SK-N-SH (cell line): ENCODE measurements around the gene SKA1. TPM values are rescaled to one million over a fixed set of nuclear protein-coding genes. Genes with fewer than 3 reads are reported as not detected.

Experiments used
- CTCF ChIA-PET: fragments of 300-600, 350-600 bp; formaldehyde crosslinking; extraction: SDS; loops from one replicate; lab custom pipeline; 2021; lab: Yijun Ruan, JAX
- POLR2A ChIA-PET: fragments of 350-600 bp; sonication (Branson Sonifier 250); formaldehyde crosslinking; extraction: SDS; loops from one replicate; lab custom pipeline; 2020; ENCODE audit warnings: antibody characterized with exemption, inconsistent platforms; lab: Yijun Ruan, JAX
- DNase-seq: peaks from one replicate; pipeline ENCODE4 v3.0.0; 2012
- H2AFZ ChIP-seq: fragments of 200-600 bp; sonication (generic); 2 replicates; pipeline ENCODE4 v1.8.1; 2016; ENCODE audit warnings: antibody characterized with exemption, mild to moderate bottlenecking, low read depth
- H3F3A ChIP-seq: fragments of 200-600 bp; sonication (generic); replicated peaks from 2 replicates; pipeline ENCODE3; 2016; ENCODE audit warnings: antibody characterized with exemption, mild to moderate bottlenecking; ENCODE audit not compliant: insufficient read depth
- H3K27ac ChIP-seq, 2 experiments: fragments of 200-500 bp in 1 of 2; fragments of 200-600 bp in 1 of 2; sonication (Bioruptor generic) in 1 of 2; sonication (generic), shearing (Covaris generic) in 1 of 2; 2 replicates each; pipeline versions ENCODE4 v1.5.1 to v1.6.1; 2014 to 2016; ENCODE audit warnings: low read depth in 2 of 2, inconsistent platforms in 1 of 2, low read length in 1 of 2, mild to moderate bottlenecking in 1 of 2, mixed read lengths in 1 of 2
- H3K27me3 ChIP-seq: fragments of 200-600 bp; sonication (generic), shearing (Covaris generic); 2 replicates; pipeline ENCODE4 v1.6.1; 2016; ENCODE audit warnings: mixed run types; ENCODE audit not compliant: insufficient read depth
- H3K36me3 ChIP-seq, 2 experiments: fragments of 200-500 bp in 1 of 2; fragments of 200-600 bp in 1 of 2; sonication (Bioruptor generic) in 1 of 2; sonication (generic) in 1 of 2; replicated peaks in 1 of 2; 2 replicates each; pipeline versions ENCODE3 to v1.5.1; 2014 to 2016; ENCODE audit warnings: low read length in 1 of 2, mild to moderate bottlenecking in 1 of 2; ENCODE audit not compliant: insufficient read depth in 2 of 2, control insufficient read depth in 1 of 2
- H3K4me1 ChIP-seq, 2 experiments: fragments of 200-500 bp in 1 of 2; fragments of 200-600 bp in 1 of 2; sonication (Bioruptor generic) in 1 of 2; sonication (generic), shearing (Covaris generic) in 1 of 2; 2 replicates each; pipeline versions ENCODE4 v1.5.1 to v1.6.1; 2014 to 2016; ENCODE audit warnings: low read depth in 1 of 2, low read length in 1 of 2, mixed run types in 1 of 2; ENCODE audit not compliant: insufficient read depth in 2 of 2, control insufficient read depth in 1 of 2
- H3K4me2 ChIP-seq: fragments of 200-600 bp; sonication (generic), shearing (Covaris generic); 2 replicates; pipeline ENCODE4 v1.6.1; 2017; ENCODE audit warnings: mixed run types
- H3K4me3 ChIP-seq, 2 experiments: fragments of 200-500 bp in 1 of 2; fragments of 200-600 bp in 1 of 2; sonication (Bioruptor generic) in 1 of 2; sonication (generic), shearing (Covaris generic) in 1 of 2; 2 replicates each; pipeline versions ENCODE4 v1.5.1 to v1.8.1; 2014 to 2016; ENCODE audit warnings: low read depth in 2 of 2, inconsistent platforms in 1 of 2, low read length in 1 of 2, mild to moderate bottlenecking in 1 of 2, mixed read lengths in 1 of 2, moderate library complexity in 1 of 2
- H3K79me2 ChIP-seq: fragments of 200-600 bp; sonication (generic); 2 replicates; pipeline ENCODE4 v1.8.1; 2017; ENCODE audit warnings: mild to moderate bottlenecking; ENCODE audit not compliant: insufficient read depth
- H3K9ac ChIP-seq: fragments of 200-600 bp; sonication (generic); 2 replicates; pipeline ENCODE4 v1.6.1; 2017; ENCODE audit warnings: mixed run types
- H3K9me2 ChIP-seq: fragments of 200-600 bp; sonication (generic); 2 replicates; pipeline ENCODE4 v1.6.1; 2017; ENCODE audit warnings: mixed run types
- H3K9me3 ChIP-seq: fragments of 200-600 bp; sonication (generic); 2 replicates; pipeline ENCODE4 v1.6.1; 2017; ENCODE audit warnings: mixed run types, mild to moderate bottlenecking, moderate library complexity
- H4K20me1 ChIP-seq: fragments of 200-600 bp; sonication (generic); 2 replicates; pipeline ENCODE4 v1.6.1; 2017; ENCODE audit warnings: mild to moderate bottlenecking, mixed run types; ENCODE audit not compliant: insufficient read depth
- FOSL2 ChIP-seq: IDR thresholded peaks from 2 replicates; pipeline ENCODE4 v1.4.0; 2012; ENCODE audit warnings: low read depth, mild to moderate bottlenecking, moderate library complexity, borderline replicate concordance
- GABPA ChIP-seq: IDR thresholded peaks from 2 replicates; pipeline ENCODE4 v1.4.0; 2012; ENCODE audit warnings: low read depth, mild to moderate bottlenecking
- MAX ChIP-seq: IDR thresholded peaks from 2 replicates; pipeline ENCODE4 v1.4.0; 2012; ENCODE audit warnings: low read depth
- MXI1 ChIP-seq: IDR thresholded peaks from 2 replicates; pipeline ENCODE4 v1.6.1; 2012; ENCODE audit warnings: mild to moderate bottlenecking, low read depth, low read length, improper control_type of control experiment
- POLR2AphosphoS5 ChIP-seq: IDR thresholded peaks from 2 replicates; pipeline ENCODE4 v1.6.1; 2012; ENCODE audit warnings: low read depth, low read length
- RAD21 ChIP-seq: IDR thresholded peaks from 2 replicates; pipeline ENCODE4 v1.6.1; 2012; ENCODE audit warnings: mild to moderate bottlenecking, low read length
- RCOR1 ChIP-seq: fragments of 150-350 bp; IDR thresholded peaks from 2 replicates; pipeline ENCODE4 v1.6.1; 2017; ENCODE audit warnings: antibody characterized with exemption, low read length
- REST ChIP-seq: IDR thresholded peaks from 2 replicates; pipeline ENCODE4 v1.6.1; 2012; ENCODE audit warnings: mild to moderate bottlenecking, low read depth, low read length, moderate library complexity
- RFX5 ChIP-seq: IDR thresholded peaks from 2 replicates; pipeline ENCODE4 v1.6.1; 2012; ENCODE audit warnings: mild to moderate bottlenecking, improper control_type of control experiment, low read length
- RXRA ChIP-seq: IDR thresholded peaks from 2 replicates; pipeline ENCODE4 v1.4.0; 2012; ENCODE audit warnings: low read depth, mild to moderate bottlenecking, borderline replicate concordance
- SMC3 ChIP-seq: IDR thresholded peaks from 2 replicates; pipeline ENCODE4 v1.6.1; 2012; ENCODE audit warnings: low read depth, low read length, improper control_type of control experiment
- TCF12 ChIP-seq: IDR thresholded peaks from 2 replicates; pipeline ENCODE4 v1.4.0; 2012
- TEAD4 ChIP-seq: IDR thresholded peaks from 2 replicates; pipeline ENCODE4 v1.4.0; 2012; ENCODE audit warnings: mild to moderate bottlenecking, borderline replicate concordance; ENCODE audit not compliant: insufficient read depth
- USF1 ChIP-seq: IDR thresholded peaks from 2 replicates; pipeline ENCODE4 v1.4.0; 2012; ENCODE audit warnings: low read depth, borderline replicate concordance
- WGBS: methylation state at CpG from one replicate; pipeline ENCODE4 v1.1.6; 2017; ENCODE audit warnings: low lambda C conversion rate; 5-methylcytosine and 5-hydroxymethylcytosine counted together
- polyA plus RNA-seq, 3 experiments: library from polyadenylated mRNA; depleted of rRNA; stranded (reverse); fragments of >200 nt; gene quantifications; 2 replicates each; pipeline ENCODE4 v1.2.3, GENCODE V29; 2012

SKA1 gene
- polyA plus RNA-seq, 1 of the 3 experiments (the other 2 are of a cell fraction): 4.5 TPM

- Histone ChIP-seq H3K27me3 (no peaks in the 10 kb centered on the region; the same call in 1 of the 2 replicates), H3F3A (peaks cover 3% of the 10 kb centered on the region), H3K4me2 (no peak overlapping the region), H3K4me1 (no peaks in the 10 kb centered on the region), H3K36me3 (no peaks in the 10 kb centered on the region), H3K9me3 (no peaks in the 10 kb centered on the region; the same call in 1 of the 2 replicates), H3K4me3 (no peak overlapping the region), H3K79me2 (no peaks in the 10 kb centered on the region), H3K9me2 (no peaks in the 10 kb centered on the region), H3K9ac (no peak overlapping the region), H3K27ac (no peak overlapping the region), H2AFZ (no peak overlapping the region), H4K20me1 (no peaks in the 10 kb centered on the region)
- DNase-seq: no peak
- 24% methylated on average over 2 of the region's 2 CpGs for WGBS
- TF ChIP-seq RCOR1: no peak
- TF ChIP-seq RXRA: no peak
- CTCF ChIA-PET: no interaction called here
- POLR2A ChIA-PET: no interaction called here
These were observed 24.1 kb upstream of the SKA1 start for GRCh38 chr18:50350699-50351098.

- Histone ChIP-seq H4K20me1 (no peaks in the 10 kb centered on the region), H3K9ac (no peak overlapping the region), H3K27me3 (peaks cover 6% of the 10 kb centered on the region; the same call in 1 of the 2 replicates), H3K79me2 (no peaks in the 10 kb centered on the region), H2AFZ (0 out of 2 replicates have a peak overlapping the region, but pooled peaks have one; percentile 26), H3K9me2 (no peaks in the 10 kb centered on the region), H3F3A (peaks cover 5% of the 10 kb centered on the region), H3K4me1 (peaks cover 0 to 4% of the 10 kb centered on the region in 2 experiments; a peak in 2 of 4 replicates), H3K4me2 (no peak overlapping the region), H3K4me3 (no peak overlapping the region), H3K36me3 (no peaks in the 10 kb centered on the region), H3K27ac (no peak overlapping the region), H3K9me3 (no peaks in the 10 kb centered on the region; the same call in 1 of the 2 replicates)
- WGBS: 21% methylated on average over 4 of the region's 4 CpGs
- ChIA-PET POLR2A (interaction anchor here (1.2 to 1.3 kb wide), 2 partner anchors 16 to 90 kb away, joined by 3 to 6 read pairs; partner anchors contain the start of gene CFAP53), CTCF (interaction anchor here (0.6 to 2.5 kb wide), 75 partner anchors 13 to 910 kb away, joined by 3 to 38 read pairs (median 4); partner anchors contain the start of genes CFAP53 and MBD1)
- TF ChIP-seq SMC3 (no peak), GABPA (no peak), MXI1 (no peak), RAD21 (no peak), TCF12 (no peak)
- no peak for DNase-seq
These were observed 18.6 kb upstream of the SKA1 start for GRCh38 chr18:50356036-50356945.

GRCh38 chr18:50358844-50359243, 16.0 kb upstream of the SKA1 start:
- peaks cover 5% of the 10 kb centered on the region for H3F3A ChIP-seq
- H3K4me2 ChIP-seq: no peak overlapping the region
- H2AFZ ChIP-seq: no peak overlapping the region
- H3K79me2 ChIP-seq: no peaks in the 10 kb centered on the region
- H3K9ac ChIP-seq: no peak overlapping the region
- H4K20me1 ChIP-seq: no peaks in the 10 kb centered on the region
- no peaks in the 10 kb centered on the region for H3K36me3 ChIP-seq
- ChIA-PET POLR2A (interaction anchor here (0.6 kb wide), 1 partner anchor 61 kb away, joined by 3 read pairs; no protein-coding TSS in a partner anchor), CTCF (interaction anchor here (1.1 kb wide), 1 partner anchor 16 kb away, joined by 3 read pairs; the partner anchor contains the start of gene SKA1)
- peaks cover 6% of the 10 kb centered on the region; the same call in 1 of the 2 replicates for H3K27me3 ChIP-seq
- H3K9me2 ChIP-seq: no peaks in the 10 kb centered on the region
- H3K4me3 ChIP-seq: no peak overlapping the region
- DNase-seq: no peak
- H3K4me1 ChIP-seq: peaks cover 0 to 4% of the 10 kb centered on the region in 2 experiments; a peak in 2 of 4 replicates
- no peaks in the 10 kb centered on the region; the same call in 1 of the 2 replicates for H3K9me3 ChIP-seq
- WGBS: 14% methylated on average over 1 of the region's 1 CpG
- no peak overlapping the region for H3K27ac ChIP-seq
- TF ChIP-seq RFX5: no peak
- no peak for TF ChIP-seq RCOR1
- no peak for TF ChIP-seq REST
- no peak for TF ChIP-seq RAD21
- TF ChIP-seq USF1: no peak
- no peak for TF ChIP-seq GABPA
- no peak for TF ChIP-seq TEAD4
- no peak for TF ChIP-seq MAX
- no peak for TF ChIP-seq FOSL2
- TF ChIP-seq POLR2AphosphoS5: no peak
